Liver (tissue), 9 donors: ENCODE data around the gene CMIP. TPM values are rescaled to one million over a fixed set of nuclear protein-coding genes. Genes with fewer than 3 reads are reported as not detected.

Experiments used
- DNase-seq: peaks from one replicate; pipeline ENCODE4 v3.0.0-alpha.2; 2017; ENCODE audit warnings: low spot score
- H3K27ac ChIP-seq, 2 donors: one replicate each; pipeline ENCODE4 v1.7.0; 2013; ENCODE audit warnings: inconsistent platforms in 2 of 2, low read length in 2 of 2, control low read depth in 1 of 2, low read depth in 1 of 2, mild to moderate bottlenecking in 1 of 2
- H3K27me3 ChIP-seq, 4 donors: one replicate each; pipeline versions ENCODE4 v1.6.1 to v1.7.0; 2013; ENCODE audit warnings: low read length in 3 of 4, inconsistent platforms in 1 of 4, mild to moderate bottlenecking in 1 of 4, moderate library complexity in 1 of 4; ENCODE audit not compliant: control insufficient read depth in 4 of 4, insufficient read depth in 4 of 4
- H3K36me3 ChIP-seq, 4 donors: one replicate each; pipeline versions ENCODE4 v1.6.1 to v1.7.0; 2013; ENCODE audit warnings: low read length in 3 of 4, mild to moderate bottlenecking in 3 of 4, low read depth in 1 of 4, moderate library complexity in 1 of 4; ENCODE audit not compliant: control insufficient read depth in 4 of 4, insufficient read depth in 3 of 4
- H3K4me1 ChIP-seq, 4 donors: one replicate each; pipeline versions ENCODE4 v1.6.1 to v1.7.0; 2013; ENCODE audit warnings: low read length in 3 of 4, mild to moderate bottlenecking in 3 of 4, moderate library complexity in 1 of 4; ENCODE audit not compliant: control insufficient read depth in 4 of 4, insufficient read depth in 4 of 4
- H3K4me3 ChIP-seq, 3 donors: one replicate each; pipeline versions ENCODE4 v1.6.1 to v1.7.0; 2013; ENCODE audit warnings: low read length in 3 of 3, control low read depth in 1 of 3, low read depth in 1 of 3, mild to moderate bottlenecking in 1 of 3
- H3K9ac ChIP-seq, 2 donors: one replicate each; pipeline ENCODE4 v1.7.0; 2013; ENCODE audit warnings: low read length in 2 of 2, mild to moderate bottlenecking in 2 of 2, moderate library complexity in 2 of 2, control low read depth in 1 of 2, low read depth in 1 of 2
- H3K9me3 ChIP-seq, 4 donors: one replicate each; pipeline versions ENCODE4 v1.6.1 to v1.7.0; 2013; ENCODE audit warnings: low read length in 3 of 4; ENCODE audit not compliant: control insufficient read depth in 4 of 4
- EGR1 ChIP-seq, 2 donors: IDR thresholded peaks; 2 replicates each; pipeline ENCODE4 v1.6.1; 2016 to 2018; ENCODE audit warnings: antibody characterized with exemption in 2 of 2, low read depth in 2 of 2
- FOXA1 ChIP-seq: IDR thresholded peaks from 2 replicates; pipeline ENCODE4 v1.6.1; 2016; ENCODE audit warnings: antibody characterized with exemption
- FOXA2 ChIP-seq: IDR thresholded peaks from 2 replicates; pipeline ENCODE4 v1.6.1; 2016; ENCODE audit warnings: antibody characterized with exemption
- HNF4A ChIP-seq, 2 donors: conservative IDR thresholded peaks; 2 replicates each; pipeline ENCODE4 v1.6.1; 2016; ENCODE audit warnings: antibody characterized with exemption in 2 of 2, mild to moderate bottlenecking in 2 of 2
- HNF4G ChIP-seq: IDR thresholded peaks from 2 replicates; pipeline ENCODE4 v1.6.1; 2016; ENCODE audit warnings: antibody characterized with exemption
- JUND ChIP-seq, 2 donors: IDR thresholded peaks; 2 replicates each; pipeline ENCODE4 v1.6.1; 2016; ENCODE audit warnings: antibody characterized with exemption in 2 of 2
- NR2F2 ChIP-seq: IDR thresholded peaks from 2 replicates; pipeline ENCODE4 v1.6.1; 2016; ENCODE audit warnings: antibody characterized with exemption
- RAD21 ChIP-seq, 2 donors: IDR thresholded peaks; 2 replicates each; pipeline ENCODE4 v1.6.1; 2016; ENCODE audit warnings: antibody characterized with exemption in 2 of 2, mild to moderate bottlenecking in 2 of 2
- RXRA ChIP-seq, 2 donors: IDR thresholded peaks; 2 replicates each; pipeline ENCODE4 v1.6.1; 2017 to 2018; ENCODE audit warnings: antibody characterized with exemption in 2 of 2, mild to moderate bottlenecking in 1 of 2
- SP1 ChIP-seq: IDR thresholded peaks from 2 replicates; pipeline ENCODE4 v1.6.1; 2018; ENCODE audit warnings: antibody characterized with exemption, mild to moderate bottlenecking
- TAF1 ChIP-seq: conservative IDR thresholded peaks from 2 replicates; pipeline ENCODE4 v1.6.1; 2016; ENCODE audit warnings: antibody characterized with exemption, mild to moderate bottlenecking
- YY1 ChIP-seq: IDR thresholded peaks from 2 replicates; pipeline ENCODE4 v1.6.1; 2016; ENCODE audit warnings: antibody characterized with exemption, mild to moderate bottlenecking
- WGBS: extraction: QIAGEN DNeasy Blood & Tissue Kit; methylation state at CpG from one replicate; pipeline ENCODE4 v1.1.7; 2013; 5-methylcytosine and 5-hydroxymethylcytosine counted together
- polyA plus RNA-seq, 2 donors: library from polyadenylated mRNA; stranded (reverse) in 1 of 2; unstranded in 1 of 2; fragments of 200-250 nt in 1 of 2; fragments of >200 nt in 1 of 2; fragmentation: Nextera tagmentation in 1 of 2; extraction: Ambion mirVana in 1 of 2; gene quantifications; one replicate each; pipeline versions ENCODE4 v1.2.1 to v1.2.3, GENCODE V29; 2013 to 2015
- total RNA-seq, 2 donors: library from RNA; depleted of rRNA; stranded (reverse); fragments of >200 nt; gene quantifications; one replicate each; pipeline ENCODE4 v1.2.3, GENCODE V29; 2014
- TF ChIP-seq, protein P1 (sequence below): IDR thresholded peaks from 2 replicates; pipeline ENCODE4 v1.6.1; 2016; ENCODE audit warnings: antibody characterized with exemption, mild to moderate bottlenecking
- TF ChIP-seq, protein P2 (sequence below): IDR thresholded peaks from 2 replicates; pipeline ENCODE4 v1.6.1; 2016; ENCODE audit warnings: antibody characterized with exemption
- TF ChIP-seq, protein P3 (sequence below): fragments of 150-350 bp; IDR thresholded peaks from 2 replicates; pipeline ENCODE4 v1.5.1; 2017; ENCODE audit warnings: improper control_type of control experiment, low read depth, low read length; ENCODE audit not compliant: missing input control
- TF ChIP-seq, protein P4 (sequence below): IDR thresholded peaks from 2 replicates; pipeline ENCODE4 v1.6.1; 2016; ENCODE audit warnings: antibody characterized with exemption
- TF ChIP-seq, protein P5 (sequence below): IDR thresholded peaks from 2 replicates; pipeline ENCODE4 v1.6.1; 2016; ENCODE audit warnings: antibody characterized with exemption
- donor health status: healthy.
- donor health status: healthy.
- donor health status: healthy.
- donor health status: healthy.
- donor health status: healthy.

The CMIP gene
- total and polyA plus RNA-seq, 4 donors = 1.7 to 15.6 (median 10.1) TPM

DNA sequence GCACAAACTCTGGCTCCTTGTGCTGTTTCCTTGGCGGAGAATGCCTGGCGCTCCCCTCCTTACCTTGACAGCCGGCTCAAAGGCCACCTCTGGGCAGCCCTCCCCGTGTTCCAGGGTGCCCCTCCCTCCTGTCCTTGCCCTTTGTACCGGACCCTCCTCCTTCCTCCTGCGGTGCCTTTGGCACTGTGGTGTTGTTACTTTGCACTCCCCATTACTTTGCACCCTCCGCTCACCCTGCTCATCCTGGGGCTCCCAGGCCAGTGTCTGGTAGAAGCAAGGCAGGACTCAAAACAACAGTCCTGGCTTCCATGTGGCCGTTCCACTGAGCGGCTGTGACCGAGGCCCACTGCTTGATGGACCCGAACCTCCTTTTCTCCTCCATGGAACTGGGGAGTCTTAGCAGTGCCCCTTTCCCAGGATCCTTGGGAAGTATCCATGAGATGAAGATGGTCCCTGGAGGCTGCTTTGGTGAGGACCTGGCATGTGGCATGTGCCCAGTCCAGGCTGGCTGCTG lies 147.8 kb downstream of the CMIP start:
- Histone ChIP-seq H3K9me3 (no peaks in the 10 kb centered on the region), H3K27ac (no peak overlapping the region), H3K9ac (no peak overlapping the region), H3K4me3 (no peak overlapping the region), H3K27me3 (no peaks in the 10 kb centered on the region), H3K4me1 (peaks cover 3 to 21% (median 7%) of the 10 kb centered on the region in 4 donors), H3K36me3 (no peaks in the 10 kb centered on the region)
- 73% methylated on average over 11 of the region's 11 CpGs for WGBS
- no peak for TF ChIP-seq FOXA2
- TF ChIP-seq HNF4A (conservative IDR thresholded peaks at IDR 0.05) = peak; percentile 74 to 84
- TF ChIP-seq HNF4G = peak; percentile 54
- TF ChIP-seq, protein P1, sequence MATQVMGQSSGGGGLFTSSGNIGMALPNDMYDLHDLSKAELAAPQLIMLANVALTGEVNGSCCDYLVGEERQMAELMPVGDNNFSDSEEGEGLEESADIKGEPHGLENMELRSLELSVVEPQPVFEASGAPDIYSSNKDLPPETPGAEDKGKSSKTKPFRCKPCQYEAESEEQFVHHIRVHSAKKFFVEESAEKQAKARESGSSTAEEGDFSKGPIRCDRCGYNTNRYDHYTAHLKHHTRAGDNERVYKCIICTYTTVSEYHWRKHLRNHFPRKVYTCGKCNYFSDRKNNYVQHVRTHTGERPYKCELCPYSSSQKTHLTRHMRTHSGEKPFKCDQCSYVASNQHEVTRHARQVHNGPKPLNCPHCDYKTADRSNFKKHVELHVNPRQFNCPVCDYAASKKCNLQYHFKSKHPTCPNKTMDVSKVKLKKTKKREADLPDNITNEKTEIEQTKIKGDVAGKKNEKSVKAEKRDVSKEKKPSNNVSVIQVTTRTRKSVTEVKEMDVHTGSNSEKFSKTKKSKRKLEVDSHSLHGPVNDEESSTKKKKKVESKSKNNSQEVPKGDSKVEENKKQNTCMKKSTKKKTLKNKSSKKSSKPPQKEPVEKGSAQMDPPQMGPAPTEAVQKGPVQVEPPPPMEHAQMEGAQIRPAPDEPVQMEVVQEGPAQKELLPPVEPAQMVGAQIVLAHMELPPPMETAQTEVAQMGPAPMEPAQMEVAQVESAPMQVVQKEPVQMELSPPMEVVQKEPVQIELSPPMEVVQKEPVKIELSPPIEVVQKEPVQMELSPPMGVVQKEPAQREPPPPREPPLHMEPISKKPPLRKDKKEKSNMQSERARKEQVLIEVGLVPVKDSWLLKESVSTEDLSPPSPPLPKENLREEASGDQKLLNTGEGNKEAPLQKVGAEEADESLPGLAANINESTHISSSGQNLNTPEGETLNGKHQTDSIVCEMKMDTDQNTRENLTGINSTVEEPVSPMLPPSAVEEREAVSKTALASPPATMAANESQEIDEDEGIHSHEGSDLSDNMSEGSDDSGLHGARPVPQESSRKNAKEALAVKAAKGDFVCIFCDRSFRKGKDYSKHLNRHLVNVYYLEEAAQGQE = no peak
- no peak for TF ChIP-seq SP1
- peak in 1 of 2 donors; percentile 27 for TF ChIP-seq RXRA (IDR thresholded peaks at IDR 0.05)
- TF ChIP-seq, protein P2, sequence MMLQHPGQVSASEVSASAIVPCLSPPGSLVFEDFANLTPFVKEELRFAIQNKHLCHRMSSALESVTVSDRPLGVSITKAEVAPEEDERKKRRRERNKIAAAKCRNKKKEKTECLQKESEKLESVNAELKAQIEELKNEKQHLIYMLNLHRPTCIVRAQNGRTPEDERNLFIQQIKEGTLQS = no peak
- DNase-seq = no peak

DNA sequence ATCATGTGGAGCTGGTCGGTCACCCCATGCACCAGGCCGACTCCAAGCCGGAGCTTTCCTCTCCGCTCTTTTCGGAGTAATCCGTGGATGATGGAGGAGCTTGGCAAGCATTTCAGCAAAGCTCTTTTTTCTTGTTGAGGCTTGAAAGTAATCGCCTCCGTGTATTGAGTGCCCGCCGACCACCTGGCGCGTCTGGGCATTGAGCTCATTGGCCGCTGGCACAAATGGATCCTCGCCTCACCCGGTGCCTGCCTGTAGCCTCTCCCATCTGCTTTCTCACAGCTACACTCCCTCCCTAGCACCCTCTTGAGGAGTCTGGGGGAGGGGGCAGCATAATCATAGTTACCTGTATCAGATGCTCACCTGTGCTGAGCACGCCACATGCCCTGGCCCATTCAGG lies 148.9 kb downstream of the CMIP start:
- H3K36me3 ChIP-seq = no peaks in the 10 kb centered on the region
- H3K9ac ChIP-seq = no peak overlapping the region
- no peak overlapping the region for H3K27ac ChIP-seq
- H3K9me3 ChIP-seq = no peaks in the 10 kb centered on the region
- H3K4me1 ChIP-seq = peaks cover 0 to 11% (median 4%) of the 10 kb centered on the region in 4 donors
- no peak overlapping the region for H3K4me3 ChIP-seq
- 97% methylated on average over 16 of the region's 16 CpGs for WGBS
- no peaks in the 10 kb centered on the region for H3K27me3 ChIP-seq
- no peak for TF ChIP-seq JUND (IDR thresholded peaks at IDR 0.05)
- no peak for TF ChIP-seq SP1
- TF ChIP-seq, protein P2 = no peak
- TF ChIP-seq, protein P3, sequence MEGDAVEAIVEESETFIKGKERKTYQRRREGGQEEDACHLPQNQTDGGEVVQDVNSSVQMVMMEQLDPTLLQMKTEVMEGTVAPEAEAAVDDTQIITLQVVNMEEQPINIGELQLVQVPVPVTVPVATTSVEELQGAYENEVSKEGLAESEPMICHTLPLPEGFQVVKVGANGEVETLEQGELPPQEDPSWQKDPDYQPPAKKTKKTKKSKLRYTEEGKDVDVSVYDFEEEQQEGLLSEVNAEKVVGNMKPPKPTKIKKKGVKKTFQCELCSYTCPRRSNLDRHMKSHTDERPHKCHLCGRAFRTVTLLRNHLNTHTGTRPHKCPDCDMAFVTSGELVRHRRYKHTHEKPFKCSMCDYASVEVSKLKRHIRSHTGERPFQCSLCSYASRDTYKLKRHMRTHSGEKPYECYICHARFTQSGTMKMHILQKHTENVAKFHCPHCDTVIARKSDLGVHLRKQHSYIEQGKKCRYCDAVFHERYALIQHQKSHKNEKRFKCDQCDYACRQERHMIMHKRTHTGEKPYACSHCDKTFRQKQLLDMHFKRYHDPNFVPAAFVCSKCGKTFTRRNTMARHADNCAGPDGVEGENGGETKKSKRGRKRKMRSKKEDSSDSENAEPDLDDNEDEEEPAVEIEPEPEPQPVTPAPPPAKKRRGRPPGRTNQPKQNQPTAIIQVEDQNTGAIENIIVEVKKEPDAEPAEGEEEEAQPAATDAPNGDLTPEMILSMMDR = no peak
- no peak for TF ChIP-seq FOXA2
- no peak for TF ChIP-seq EGR1 (IDR thresholded peaks at IDR 0.05; ENCODE audit: low read depth in 2 of 2)
- TF ChIP-seq YY1 = no peak
- TF ChIP-seq, protein P4, sequence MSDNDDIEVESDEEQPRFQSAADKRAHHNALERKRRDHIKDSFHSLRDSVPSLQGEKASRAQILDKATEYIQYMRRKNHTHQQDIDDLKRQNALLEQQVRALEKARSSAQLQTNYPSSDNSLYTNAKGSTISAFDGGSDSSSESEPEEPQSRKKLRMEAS = no peak
- TF ChIP-seq HNF4A (conservative IDR thresholded peaks at IDR 0.05) = no peak
- TF ChIP-seq RXRA (IDR thresholded peaks at IDR 0.05) = no peak
- TF ChIP-seq, protein P1 = no peak
- no peak for TF ChIP-seq FOXA1
- TF ChIP-seq RAD21 (IDR thresholded peaks at IDR 0.05) = no peak
- no peak for TF ChIP-seq NR2F2
- no peak for TF ChIP-seq TAF1
- TF ChIP-seq, protein P5, sequence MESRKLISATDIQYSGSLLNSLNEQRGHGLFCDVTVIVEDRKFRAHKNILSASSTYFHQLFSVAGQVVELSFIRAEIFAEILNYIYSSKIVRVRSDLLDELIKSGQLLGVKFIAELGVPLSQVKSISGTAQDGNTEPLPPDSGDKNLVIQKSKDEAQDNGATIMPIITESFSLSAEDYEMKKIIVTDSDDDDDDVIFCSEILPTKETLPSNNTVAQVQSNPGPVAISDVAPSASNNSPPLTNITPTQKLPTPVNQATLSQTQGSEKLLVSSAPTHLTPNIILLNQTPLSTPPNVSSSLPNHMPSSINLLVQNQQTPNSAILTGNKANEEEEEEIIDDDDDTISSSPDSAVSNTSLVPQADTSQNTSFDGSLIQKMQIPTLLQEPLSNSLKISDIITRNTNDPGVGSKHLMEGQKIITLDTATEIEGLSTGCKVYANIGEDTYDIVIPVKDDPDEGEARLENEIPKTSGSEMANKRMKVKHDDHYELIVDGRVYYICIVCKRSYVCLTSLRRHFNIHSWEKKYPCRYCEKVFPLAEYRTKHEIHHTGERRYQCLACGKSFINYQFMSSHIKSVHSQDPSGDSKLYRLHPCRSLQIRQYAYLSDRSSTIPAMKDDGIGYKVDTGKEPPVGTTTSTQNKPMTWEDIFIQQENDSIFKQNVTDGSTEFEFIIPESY = no peak
- no peak for DNase-seq
